SKM-1 treated with dmso at 0.1 percent for 144 hours (cell line): ENCODE results near the gene ATP5F1D.
"Not testable (repeated sequence)": the region's sequence is repeated elsewhere in the genome, so short reads cannot be mapped to it uniquely, and the experiment has no call there.

Source experiments
- DNase-seq: peaks from one replicate; lab custom pipeline; 2025; ENCODE audit not compliant: unreplicated experiment; lab: John Stamatoyannopoulos, UW

ATP5F1D gene

GRCh38 chr19:1245494-1246264 lies 4.1 kb downstream of the ATP5F1D start:
- no peak for DNase-seq

GRCh38 chr19:1246265-1247087 lies 4.9 kb downstream of the ATP5F1D start:
- DNase-seq, result not testable (repeated sequence)

- DNase-seq, result no peak
Measured at GRCh38 chr19:1247748-1248138, 6.2 kb downstream of the ATP5F1D start.

GRCh38 chr19:1248139-1248785 lies 6.7 kb downstream of the ATP5F1D start, which contains the start of gene MIDN:
Gene MIDN (plus strand): TSS chr19:1248583. CDS start chr19:1250297, 1,714 bp downstream.
- DNase-seq, result no peak

- peak; percentile 62 for DNase-seq
Measured at GRCh38 chr19:1248786-1249297, 7.3 kb downstream of the ATP5F1D start.

- peak; percentile 91 for DNase-seq
Measured at GRCh38 chr19:1249298-1249989, 7.9 kb downstream of the ATP5F1D start.

GRCh38 chr19:1249990-1250436 lies 8.5 kb downstream of the ATP5F1D start:
- DNase-seq, result no peak

GRCh38 chr19:1250437-1251260 lies 9.1 kb downstream of the ATP5F1D start:
- no peak for DNase-seq

- DNase-seq, result peak; percentile 58
Measured at GRCh38 chr19:1251330-1252220, 10.0 kb downstream of the ATP5F1D start.

GRCh38 chr19:1252221-1252820 lies 10.8 kb downstream of the ATP5F1D start:
- peak; percentile 95 for DNase-seq

GRCh38 chr19:1252821-1253513 lies 11.4 kb downstream of the ATP5F1D start:
- DNase-seq, result peak; percentile 94

GRCh38 chr19:1253514-1254080 lies 12.0 kb downstream of the ATP5F1D start:
- no peak for DNase-seq

GRCh38 chr19:1254081-1254527 lies 12.6 kb downstream of the ATP5F1D start:
- DNase-seq, result no peak

GRCh38 chr19:1254530-1255185 lies 13.1 kb downstream of the ATP5F1D start:
- no peak for DNase-seq

- no peak for DNase-seq
Measured at GRCh38 chr19:1255186-1256161, 13.9 kb downstream of the ATP5F1D start.
